GM11168 (cell line): ENCODE results near the gene MYPN.
"Not testable (repeated sequence)": the region's sequence is repeated elsewhere in the genome, so short reads cannot be mapped to it uniquely, and the experiment has no call there.

ENCODE experiments used
- in situ Hi-C: fragments of 300-500 bp; cut with MboI; formaldehyde crosslinking; loops from one replicate; pipeline ENCODE4 v1.12.0; 2022; ENCODE audit warnings: low sequenced_read_pairs; ENCODE audit not compliant: unreplicated experiment

Gene MYPN

DNA sequence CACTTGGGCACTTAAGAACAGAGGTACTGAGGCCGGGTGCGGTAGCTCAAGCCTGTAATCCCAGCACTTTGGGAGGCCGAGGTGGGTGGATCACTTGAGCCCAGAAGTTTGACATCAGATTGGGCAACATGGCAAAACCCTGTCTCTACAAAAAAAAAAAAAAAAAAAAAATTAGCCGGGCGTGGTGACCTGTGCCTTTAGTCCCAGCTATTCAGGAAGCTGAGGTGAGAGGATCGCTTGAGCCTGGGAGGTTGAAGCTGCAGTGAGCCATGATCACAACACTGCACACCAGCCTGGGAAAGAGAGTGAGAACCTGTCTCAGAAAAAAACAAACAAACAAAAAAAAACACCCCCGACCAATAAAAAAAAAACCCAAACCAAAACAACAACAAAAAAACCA is 48.2 kb downstream of the MYPN start:
- in situ Hi-C loops, result loop anchor here (10.0 kb wide), 1 partner anchor 303 kb away; no protein-coding TSS in a partner anchor

DNA sequence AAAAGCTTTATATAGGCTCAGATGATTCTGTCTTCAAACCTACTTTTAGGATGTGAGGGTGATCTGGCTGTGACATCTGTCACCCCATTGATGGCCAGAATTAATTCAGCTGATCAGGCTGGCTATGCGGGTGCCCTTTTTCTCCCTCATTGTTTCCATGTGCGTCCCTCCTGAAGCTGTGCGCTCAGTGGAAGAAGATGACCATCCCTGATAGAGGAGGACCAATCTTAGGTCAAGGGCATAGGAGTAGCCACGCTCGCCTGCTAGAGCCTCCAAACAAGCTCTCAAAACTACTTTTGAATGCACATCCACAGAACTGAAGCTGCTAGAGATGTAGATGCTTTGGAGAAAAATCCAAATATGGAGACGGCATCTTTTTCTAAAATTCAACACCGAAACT is 48.7 kb downstream of the MYPN start:
- in situ Hi-C loops, result loop anchor here (10.0 kb wide), 1 partner anchor 303 kb away; no protein-coding TSS in a partner anchor

DNA sequence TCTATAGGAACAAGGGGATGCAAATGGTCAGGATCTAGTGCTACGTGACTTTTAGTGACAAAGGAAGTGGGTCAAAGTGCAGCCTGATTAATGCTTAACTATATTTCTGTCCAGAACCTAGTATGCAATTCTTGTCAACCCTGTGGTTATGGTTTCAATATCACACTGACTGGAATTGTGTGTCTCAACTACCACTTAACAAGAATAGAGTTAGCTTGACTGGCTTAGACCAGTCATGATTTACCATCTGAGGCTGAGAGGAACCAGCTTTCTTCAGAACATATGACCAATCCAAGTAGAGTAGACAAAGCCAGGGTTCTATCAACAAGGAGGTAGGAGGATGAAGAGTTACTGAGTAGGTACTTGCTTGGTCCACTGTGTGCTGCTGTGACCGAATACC is 54.4 kb downstream of the MYPN start:
- in situ Hi-C loops, result no loop called here

DNA sequence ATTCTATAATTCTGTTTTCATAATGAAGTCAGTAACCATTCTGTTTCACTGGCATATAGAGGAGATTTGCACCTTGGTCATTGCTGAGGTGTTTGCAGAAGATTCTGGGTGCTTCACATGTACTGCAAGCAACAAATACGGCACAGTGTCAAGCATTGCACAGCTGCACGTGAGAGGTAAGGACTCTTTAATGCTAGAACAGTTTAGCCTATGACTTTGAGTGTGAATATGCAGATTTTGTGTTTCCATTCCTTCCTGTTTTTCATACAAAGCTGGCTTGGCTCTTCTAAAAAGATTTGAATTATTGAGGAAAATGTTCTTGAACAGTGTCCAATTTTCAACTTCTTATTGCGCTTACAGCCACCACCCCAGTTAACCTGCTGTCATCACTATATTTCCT is 56.4 kb downstream of the MYPN start:
- in situ Hi-C loops, result no loop called here

DNA sequence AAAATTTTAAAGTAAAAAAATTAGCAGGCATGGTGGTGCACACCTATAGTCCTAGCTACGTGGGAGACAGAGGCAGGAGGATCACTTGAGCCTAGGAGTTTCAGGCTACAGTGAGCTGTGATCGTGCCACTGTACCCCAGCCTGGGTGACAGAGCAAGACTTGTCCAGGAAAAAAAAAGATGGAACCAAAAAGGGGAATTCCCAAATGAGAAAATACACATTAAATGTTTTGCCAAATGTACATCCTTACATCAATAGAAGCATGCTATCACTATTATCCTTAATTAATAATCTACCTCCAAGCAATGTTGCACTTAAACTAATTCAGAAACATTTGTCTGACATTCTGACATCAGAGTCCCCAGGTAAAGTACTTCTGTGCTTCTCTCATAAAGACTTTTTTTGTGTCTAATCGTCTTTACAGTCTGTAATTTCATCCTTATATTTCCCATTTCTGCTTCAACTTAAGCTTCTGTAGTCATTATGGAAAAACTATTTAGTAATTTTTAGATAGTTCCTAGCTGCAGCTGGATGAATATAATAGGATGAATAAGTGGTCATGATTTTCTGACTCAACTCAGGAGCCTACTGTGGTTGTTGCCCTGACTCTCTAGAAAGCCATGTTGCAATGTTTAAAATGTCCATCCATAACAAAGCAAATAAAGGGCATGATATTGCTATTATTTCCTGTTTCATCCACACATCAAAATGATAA is 57.7 kb downstream of the MYPN start:
- in situ Hi-C loops, result no loop called here

DNA sequence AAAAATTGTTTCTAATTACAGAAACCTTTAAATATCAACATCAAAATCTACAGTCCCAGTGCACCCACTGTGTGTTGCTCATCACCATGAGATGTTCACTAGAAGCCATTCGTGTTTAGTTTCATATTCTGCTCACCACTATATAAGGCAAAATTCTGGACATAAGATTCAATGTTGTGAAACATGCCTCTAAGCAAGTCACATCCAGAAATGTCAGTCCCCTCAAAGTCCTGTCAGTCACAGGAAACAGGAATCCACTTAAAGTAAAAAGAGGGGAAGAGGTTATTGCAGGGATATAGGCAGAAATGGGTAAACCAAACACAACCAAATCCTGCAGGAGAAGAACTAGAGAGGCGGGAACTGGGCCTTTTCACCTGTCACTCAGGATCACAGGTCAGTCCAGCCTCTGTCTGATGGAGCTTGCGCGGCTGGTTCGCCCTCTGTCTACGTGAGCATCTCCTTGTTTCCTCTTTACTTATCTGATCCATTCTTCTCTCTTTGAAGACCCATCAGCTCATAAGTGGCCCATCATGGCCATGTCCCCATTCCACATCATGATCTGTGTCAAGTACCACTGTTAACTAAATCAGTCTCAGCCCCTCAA is 58.4 kb downstream of the MYPN start:
- in situ Hi-C loops, result no loop called here

DNA sequence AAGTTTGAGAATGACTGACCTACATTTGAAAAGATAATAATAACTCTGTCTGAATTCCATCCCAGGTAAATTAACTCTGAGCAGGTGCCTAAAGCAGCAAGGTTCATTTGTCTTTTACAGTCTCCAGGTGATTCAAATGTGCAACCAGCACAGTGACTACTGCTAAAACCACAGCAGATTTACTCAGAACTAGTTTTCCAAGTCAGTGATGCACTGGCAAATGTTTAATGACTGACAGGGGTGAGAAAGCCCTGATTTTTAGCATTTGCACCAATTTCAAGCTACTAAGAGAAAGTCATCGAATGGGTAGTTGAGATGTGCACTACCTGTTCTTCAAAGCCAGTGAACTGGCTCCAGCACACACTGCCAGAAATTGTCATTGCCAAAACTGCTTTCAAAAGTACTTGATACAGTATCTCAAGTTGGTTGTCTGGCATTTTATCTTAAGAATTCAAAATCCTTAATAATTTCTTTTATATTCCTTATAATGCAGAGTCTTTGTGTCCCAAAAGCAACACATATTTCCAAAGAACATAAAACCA is 62.3 kb downstream of the MYPN start:
- in situ Hi-C loops, result no loop called here

DNA sequence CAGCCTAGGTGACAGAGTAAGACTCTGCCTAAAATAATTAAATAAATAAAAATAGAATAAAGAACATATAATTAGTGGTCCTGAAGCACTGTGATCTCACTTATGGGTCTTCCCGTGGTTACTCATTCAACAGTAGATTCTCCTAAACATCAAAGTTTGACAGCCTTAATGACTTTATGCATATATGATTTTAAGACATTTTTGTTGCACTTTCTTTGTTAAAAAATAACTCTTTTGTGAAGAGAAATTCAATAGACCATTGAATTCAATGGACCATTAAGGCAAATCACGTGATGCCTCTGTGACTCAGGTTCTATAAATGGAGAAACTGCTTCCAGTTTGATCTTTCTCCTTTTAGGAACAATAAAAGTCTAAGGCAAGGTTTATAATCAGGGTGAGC is 63.0 kb downstream of the MYPN start:
- in situ Hi-C loops, result no loop called here

DNA sequence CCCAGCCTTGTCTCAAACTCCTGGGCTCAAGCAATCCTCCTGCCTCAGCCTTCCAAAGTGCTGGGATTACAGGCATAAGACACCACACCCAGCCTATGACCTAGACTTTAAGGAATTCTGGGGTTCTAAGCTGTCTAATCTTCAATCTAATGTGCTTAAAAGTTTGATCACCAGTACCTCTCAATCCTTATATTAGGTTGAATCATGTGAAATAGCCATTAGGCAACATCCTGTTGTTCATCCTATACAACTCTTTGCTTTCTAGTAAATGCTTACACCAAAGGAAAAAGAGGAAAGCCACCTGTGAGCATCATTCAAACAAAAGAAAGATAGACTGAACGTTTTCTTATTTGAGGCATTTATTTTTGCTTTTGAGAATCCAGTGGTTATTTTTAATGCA is 66.7 kb downstream of the MYPN start:
- in situ Hi-C loops, result no loop called here

DNA sequence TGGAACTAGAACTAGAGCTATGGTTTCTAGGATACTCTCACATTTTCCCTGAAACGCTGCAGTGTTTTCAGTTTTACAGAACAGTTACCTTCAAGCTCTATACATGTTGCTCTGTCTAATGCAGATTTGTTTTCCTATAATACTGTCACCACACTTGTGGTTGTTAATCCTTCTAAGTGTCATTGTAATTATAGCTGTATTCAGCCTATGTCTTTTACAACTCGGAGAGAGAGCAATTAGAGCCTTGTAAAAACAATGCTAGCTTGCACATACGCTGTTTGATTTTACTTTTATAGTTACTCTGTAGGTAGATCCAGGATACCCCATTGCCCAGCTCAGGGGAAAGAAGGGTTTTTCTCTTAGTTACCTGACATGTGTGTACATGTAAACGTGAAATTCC is 67.5 kb downstream of the MYPN start:
- in situ Hi-C loops, result no loop called here

DNA sequence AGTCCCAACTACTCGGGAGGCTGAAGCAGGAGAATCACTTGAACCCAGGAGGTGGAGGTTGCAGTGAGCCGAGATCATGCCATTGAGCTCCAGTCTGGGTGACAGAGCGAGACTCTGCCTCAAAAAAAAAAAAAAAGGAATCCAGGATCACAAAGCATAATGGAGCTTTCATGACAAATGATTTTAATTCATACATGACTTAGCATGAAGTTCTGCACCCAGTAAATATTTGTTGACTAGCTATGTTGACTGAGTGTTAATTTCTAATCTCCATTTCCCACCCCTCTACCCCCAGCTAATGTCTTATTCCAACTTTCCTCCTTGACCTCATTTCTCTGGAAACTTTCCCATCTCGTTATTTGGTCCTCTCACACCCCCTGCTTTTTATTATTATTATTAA is 69.3 kb downstream of the MYPN start:
- in situ Hi-C loops, result no loop called here

DNA sequence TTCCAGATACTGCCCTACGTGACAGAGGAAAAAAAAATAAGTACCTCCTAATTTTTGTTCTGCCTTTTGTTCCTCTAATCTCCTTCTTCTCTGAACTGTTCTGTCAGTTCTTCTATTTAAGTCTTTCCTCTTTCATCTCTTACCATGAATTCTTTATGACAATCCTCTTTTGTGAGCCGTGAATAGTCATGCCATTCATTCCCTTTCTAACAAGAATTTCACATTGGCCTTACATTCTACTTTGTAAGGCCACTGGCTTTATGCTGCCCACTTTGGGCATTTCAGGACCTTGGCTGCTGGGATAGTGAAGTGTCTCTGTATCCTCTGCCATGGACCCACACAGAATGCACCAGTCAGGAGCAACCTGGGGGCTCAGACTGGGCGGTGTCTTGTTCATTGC is 69.7 kb downstream of the MYPN start:
- in situ Hi-C loops, result no loop called here

DNA sequence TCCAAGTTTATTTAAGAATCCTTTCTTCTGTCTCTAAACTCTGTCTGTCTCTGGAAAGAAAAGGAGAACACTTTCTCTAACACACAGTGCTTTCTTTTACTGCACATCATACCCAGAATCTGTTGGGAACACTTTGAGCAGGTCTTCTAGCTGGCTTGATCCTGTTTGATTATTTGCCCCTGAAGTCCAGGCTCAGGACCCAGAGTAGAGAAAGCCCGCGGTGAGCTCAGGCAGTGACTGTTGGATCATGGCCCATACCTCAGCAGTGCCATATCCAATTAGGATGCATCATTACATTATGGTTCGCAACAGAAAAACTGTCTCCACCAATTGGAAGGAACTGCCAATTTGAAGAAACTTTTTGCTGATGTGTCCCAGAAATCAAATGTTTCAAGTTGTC is 71.2 kb downstream of the MYPN start:
- in situ Hi-C loops, result no loop called here

DNA sequence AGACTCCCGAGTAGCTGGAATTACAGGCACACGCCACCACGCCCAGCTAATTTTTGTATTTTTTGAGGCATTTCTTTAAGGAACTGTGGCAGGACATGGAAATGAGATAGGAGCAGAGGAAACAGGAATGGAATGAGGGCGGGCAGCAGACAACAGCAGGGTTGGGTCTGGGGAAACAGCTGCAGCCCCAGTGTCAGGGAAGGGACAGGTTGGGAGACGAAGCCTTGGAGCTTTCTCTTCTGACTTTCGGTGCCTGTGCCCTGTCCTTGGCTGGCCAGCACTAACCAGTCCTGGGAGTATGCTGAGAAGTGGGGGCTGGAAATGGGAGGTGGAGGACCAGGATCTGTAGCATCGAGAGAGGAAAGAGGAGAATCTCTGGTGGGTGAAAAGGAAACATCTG is 75.3 kb downstream of the MYPN start:
- in situ Hi-C loops, result no loop called here

DNA sequence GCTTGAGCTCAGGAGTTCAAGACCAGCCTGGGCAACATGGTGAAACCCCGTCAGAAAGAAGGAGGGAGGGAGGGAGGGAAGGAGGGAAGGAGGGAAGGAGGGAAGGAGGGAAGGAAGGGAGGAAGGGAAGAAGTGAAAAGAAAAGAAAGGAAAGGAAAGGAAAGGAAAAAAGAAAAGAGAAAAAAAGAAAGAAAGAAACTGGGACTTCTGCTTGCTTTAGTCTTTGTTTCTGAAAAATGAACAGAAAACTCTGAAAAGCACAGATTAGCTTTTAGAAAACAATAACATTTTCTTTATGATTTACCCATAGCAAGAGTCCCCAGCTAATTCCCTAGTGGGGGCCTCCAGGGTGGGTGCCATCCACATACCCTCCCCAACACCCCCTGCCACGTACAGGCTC is 75.8 kb downstream of the MYPN start:
- in situ Hi-C loops, result no loop called here

DNA sequence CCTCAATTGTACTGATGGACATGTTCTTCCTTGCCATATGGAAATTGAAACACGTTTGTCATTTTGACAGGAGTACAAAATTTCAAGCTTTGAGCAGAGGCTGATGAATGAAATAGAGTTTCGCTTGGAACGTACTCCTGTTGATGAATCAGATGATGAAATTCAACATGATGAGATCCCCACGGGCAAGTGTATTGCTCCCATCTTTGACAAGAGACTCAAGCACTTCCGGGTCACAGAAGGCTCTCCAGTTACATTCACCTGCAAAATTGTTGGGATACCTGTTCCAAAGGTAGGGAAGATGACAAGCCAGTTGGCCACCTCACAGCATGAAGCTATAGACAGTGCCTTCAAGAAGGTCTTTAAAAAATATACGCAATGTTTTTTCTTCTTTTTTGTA is 79.5 kb downstream of the MYPN start:
- in situ Hi-C loops, result no loop called here

DNA sequence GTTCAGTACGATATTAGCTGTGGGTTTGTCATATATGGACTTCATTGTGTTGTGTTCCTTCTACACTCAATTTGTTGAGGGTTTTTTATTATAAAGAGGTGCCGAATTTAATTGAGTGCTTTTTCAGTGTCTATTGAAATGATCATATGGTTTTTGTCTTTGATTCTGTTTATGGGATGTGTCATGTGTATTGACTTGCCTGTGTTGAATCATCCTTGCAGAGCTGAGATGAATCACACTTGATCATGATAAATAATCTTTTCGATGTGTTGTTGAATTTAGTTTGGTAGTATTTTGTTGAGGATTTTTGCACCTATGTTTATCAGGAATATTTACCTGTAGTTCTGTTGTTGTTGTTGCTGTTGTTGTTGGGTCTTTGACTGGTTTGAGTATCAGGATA is 82.8 kb downstream of the MYPN start:
- in situ Hi-C loops, result no loop called here

DNA sequence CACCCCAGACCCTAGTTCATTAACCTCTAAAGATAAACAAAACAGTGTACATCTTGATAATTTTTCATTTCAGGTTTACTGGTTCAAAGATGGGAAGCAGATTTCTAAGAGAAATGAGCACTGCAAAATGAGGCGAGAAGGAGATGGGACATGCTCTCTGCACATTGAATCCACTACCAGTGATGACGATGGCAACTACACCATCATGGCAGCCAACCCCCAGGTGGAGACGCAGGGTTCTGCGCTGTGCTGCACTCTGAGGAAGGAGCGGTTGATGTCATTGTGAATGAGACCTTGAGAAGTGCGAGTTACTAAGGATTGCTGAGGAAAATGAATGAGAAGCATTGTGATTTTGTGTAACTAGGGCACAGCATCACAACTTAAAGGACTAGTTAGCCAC is 85.0 kb downstream of the MYPN start:
- in situ Hi-C loops, result no loop called here

DNA sequence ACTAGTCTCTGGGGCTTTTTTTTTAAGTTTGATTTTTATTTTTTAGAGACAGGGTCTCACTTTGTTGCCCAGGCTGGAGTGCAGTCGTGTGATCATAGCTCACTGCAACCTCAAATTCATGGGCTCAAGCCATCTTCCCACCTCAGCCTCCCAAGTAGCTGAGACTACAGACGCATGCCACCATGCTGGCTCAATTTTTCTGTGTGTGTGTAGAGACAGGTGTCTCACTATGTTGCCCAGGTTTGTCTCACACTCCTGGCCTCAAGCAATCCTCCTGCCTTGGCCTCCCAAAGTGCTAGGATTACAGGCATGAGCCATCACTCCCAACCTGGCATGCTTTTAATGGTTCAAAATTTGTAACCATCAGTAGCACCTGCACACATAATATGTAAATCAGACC is 86.5 kb downstream of the MYPN start:
- in situ Hi-C loops, result not testable (repeated sequence)

DNA sequence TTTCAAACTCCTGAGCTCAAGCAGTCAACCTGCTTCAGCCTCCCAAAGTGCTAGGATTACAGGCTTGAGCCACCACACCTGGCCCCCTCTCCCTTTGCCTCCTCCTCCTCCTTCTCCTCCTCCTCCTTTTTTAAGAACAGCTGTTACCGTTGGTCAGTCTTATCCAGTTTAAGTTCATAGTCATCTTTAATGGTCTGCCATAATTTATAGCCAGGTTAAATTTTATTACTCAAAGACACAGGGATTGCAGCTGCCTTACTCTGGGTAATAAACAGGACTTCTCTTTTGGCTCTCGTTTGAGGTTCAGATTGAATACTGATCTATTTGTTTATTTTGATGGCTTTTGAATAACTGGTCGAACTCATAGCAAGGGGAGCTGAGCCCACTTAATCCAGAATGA is 87.4 kb downstream of the MYPN start:
- in situ Hi-C loops, result no loop called here

DNA sequence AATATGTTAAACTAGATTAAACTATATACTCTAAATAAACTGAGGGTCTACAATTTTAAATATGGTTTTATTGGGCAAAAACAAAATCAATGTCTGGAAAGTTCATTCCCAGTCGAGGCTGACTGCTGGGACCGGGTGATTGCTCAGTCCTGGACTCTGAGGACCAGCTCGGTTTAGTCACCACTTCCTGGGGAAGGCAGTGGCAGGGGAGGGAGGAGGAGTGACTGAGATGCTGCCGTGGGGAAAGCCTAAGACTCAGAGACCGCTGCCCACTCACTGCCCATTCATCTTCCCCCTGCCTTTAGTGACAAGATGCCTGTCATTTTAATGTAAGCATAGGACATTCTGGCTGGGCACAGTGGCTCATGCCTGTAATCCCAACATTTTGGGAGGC is 93.7 kb downstream of the MYPN start:
- in situ Hi-C loops, result no loop called here

DNA sequence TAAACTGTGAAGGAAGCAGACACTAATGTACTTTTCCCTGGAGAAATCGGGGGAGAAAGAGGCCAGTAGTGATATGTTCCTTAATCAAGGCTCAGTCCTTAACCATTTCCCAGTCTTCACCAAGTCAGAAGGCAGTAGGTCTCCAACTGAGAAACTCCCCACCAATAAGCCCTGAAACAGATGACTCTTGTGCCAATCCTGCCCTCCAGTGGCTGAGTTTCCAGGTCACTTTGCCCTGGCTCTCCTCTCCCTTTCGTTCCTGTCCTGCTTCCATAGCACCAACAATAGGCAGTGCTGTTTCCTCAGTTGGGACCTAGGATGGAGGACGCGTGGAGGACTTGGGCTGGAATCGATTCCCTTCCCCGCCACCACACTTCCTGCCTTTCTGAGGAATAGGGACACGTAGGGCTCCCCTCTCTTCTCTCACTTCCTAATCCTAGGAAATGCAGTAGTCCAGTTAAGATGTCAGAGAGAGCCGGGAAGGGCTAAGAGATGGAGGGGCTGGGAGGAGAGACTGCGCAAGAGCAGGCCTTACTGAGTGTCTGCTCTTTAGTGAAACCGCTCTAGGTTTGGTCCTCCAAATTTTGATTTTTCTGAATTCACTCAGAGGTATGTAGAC is 99.2 kb downstream of the MYPN start:
- in situ Hi-C loops, result no loop called here
